Duodenal mucosa (tissue), 2 donors: ENCODE data around the gene CYCS.
"Not testable (repeated sequence)": the region's sequence is repeated elsewhere in the genome, so short reads cannot be mapped to it uniquely, and the experiment has no call there.

Source experiments
- H3K27ac ChIP-seq: one replicate; pipeline ENCODE4 v1.7.0; 2013; ENCODE audit warnings: low read depth, low read length
- H3K27me3 ChIP-seq, 2 donors: one replicate each; pipeline ENCODE4 v1.7.0; 2013; ENCODE audit warnings: low read length in 2 of 2, control low read depth in 1 of 2; ENCODE audit not compliant: insufficient read depth in 2 of 2, control insufficient read depth in 1 of 2
- H3K36me3 ChIP-seq, 2 donors: one replicate each; pipeline ENCODE4 v1.7.0; 2013; ENCODE audit warnings: low read length in 2 of 2, control low read depth in 1 of 2; ENCODE audit not compliant: insufficient read depth in 2 of 2, control insufficient read depth in 1 of 2
- H3K4me1 ChIP-seq, 2 donors: one replicate each; pipeline ENCODE4 v1.7.0; 2013; ENCODE audit warnings: low read length in 2 of 2, control low read depth in 1 of 2; ENCODE audit not compliant: insufficient read depth in 2 of 2, control insufficient read depth in 1 of 2
- H3K4me3 ChIP-seq, 2 donors: one replicate each; pipeline ENCODE4 v1.7.0; 2013; ENCODE audit warnings: low read length in 2 of 2, low read depth in 1 of 2
- H3K9ac ChIP-seq, 2 donors: one replicate each; pipeline ENCODE4 v1.7.0; 2013; ENCODE audit warnings: low read length in 2 of 2, low read depth in 1 of 2
- H3K9me3 ChIP-seq, 2 donors: one replicate each; pipeline ENCODE4 v1.7.0; 2013; ENCODE audit warnings: low read length in 2 of 2, control low read depth in 1 of 2; ENCODE audit not compliant: control insufficient read depth in 1 of 2

CYCS gene

DNA sequence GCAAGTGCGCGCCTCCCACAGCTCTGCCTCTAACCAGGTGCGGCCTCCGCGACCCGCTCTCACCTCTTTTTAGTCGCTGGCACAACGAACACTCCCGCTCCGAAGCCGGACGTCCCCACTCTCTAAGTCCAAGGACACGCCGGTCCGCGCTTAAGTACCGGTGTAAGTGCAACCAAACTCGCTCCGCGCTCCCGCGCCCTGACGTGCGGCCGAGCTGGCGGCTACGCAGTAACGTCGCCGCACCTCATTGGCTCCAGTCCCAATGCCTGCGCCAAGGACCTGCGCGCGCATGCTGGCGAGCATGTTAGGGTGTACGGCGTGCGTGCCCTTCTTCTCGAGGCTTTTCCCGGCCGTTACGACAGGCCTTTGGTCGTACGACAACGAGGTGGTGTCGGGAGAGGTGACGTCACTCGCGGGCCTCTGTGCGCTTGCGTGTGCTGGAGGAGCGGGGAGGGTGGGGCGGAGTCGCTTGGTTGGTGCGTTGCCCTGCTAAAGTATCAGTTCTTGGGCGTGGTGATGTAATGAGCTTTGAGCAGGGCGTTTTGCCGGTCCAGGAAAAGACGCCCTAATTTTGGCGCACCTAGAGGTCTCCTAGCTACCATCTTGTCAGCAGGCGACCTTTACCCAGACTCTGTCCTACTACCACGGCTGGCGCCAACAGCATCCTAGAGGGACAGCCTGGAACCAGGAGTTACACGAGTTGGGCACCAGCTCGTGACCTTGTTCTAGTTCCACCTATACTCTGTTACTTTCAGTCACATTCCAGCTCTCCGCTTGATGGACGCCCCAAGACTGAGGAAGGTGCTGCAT lies at the start of gene CYCS:
Gene CYCS, minus strand, starts transcription at position 124 of the 810 bp plus-strand sequence. CDS start 1,141 bp downstream, outside the sequence.
- H3K27ac ChIP-seq, result peak within 1 kb of the TSS; percentile 90
- H3K9me3 ChIP-seq, result no peaks in the 10 kb centered on the region
- peaks cover 10 to 24% of the 10 kb centered on the region in 2 donors for H3K36me3 ChIP-seq
- peak within 1 kb of the TSS; percentile 96 to 98 for H3K9ac ChIP-seq
- peak within 1 kb of the TSS; percentile 93 to 95 for H3K4me3 ChIP-seq
- H3K27me3 ChIP-seq, result no peaks in the 10 kb centered on the region
- H3K4me1 ChIP-seq, result peaks cover 0 to 14% of the 10 kb centered on the region in 2 donors

GRCh38 chr7:25173184-25173583 lies 48.1 kb upstream of the CYCS start:
- Histone ChIP-seq H3K9me3 (no peaks in the 10 kb centered on the region), H3K9ac (no peak overlapping the region), H3K4me1 (peaks cover 14 to 17% of the 10 kb centered on the region in 2 donors), H3K4me3 (no peak overlapping the region), H3K27me3 (no peaks in the 10 kb centered on the region), H3K27ac (no peak overlapping the region), H3K36me3 (no peaks in the 10 kb centered on the region)

GRCh38 chr7:25171516-25171915 lies 46.5 kb upstream of the CYCS start:
- Histone ChIP-seq H3K27ac (no peak overlapping the region), H3K9me3 (no peaks in the 10 kb centered on the region), H3K36me3 (no peaks in the 10 kb centered on the region), H3K9ac (no peak overlapping the region), H3K27me3 (no peaks in the 10 kb centered on the region), H3K4me3 (no peak overlapping the region), H3K4me1 (peaks cover 16 to 23% of the 10 kb centered on the region in 2 donors)

DNA sequence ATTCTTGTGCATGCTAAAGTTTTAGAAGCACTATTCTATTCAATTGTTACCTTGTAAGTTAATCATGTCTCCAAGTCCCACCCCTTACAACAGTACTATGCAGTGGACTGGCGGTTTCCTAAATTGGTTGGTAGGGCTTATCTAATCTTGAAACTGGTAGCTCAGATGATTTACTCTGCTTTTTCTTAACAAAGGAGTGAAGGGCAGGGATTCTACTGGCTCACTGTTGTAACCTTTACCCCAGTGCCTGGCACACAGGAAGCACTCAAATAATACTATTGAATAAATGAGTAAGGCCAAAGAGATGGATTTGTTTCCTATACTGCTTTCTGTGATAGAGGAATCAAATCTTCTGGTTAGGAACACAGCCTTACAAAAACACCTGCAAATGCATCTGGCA lies 46.0 kb upstream of the CYCS start:
- H3K27me3 ChIP-seq, result no peaks in the 10 kb centered on the region
- H3K27ac ChIP-seq, result no peak overlapping the region
- H3K9me3 ChIP-seq, result no peaks in the 10 kb centered on the region
- H3K36me3 ChIP-seq, result no peaks in the 10 kb centered on the region
- H3K9ac ChIP-seq, result no peak overlapping the region
- peaks cover 16 to 23% of the 10 kb centered on the region in 2 donors for H3K4me1 ChIP-seq
- no peak overlapping the region for H3K4me3 ChIP-seq

DNA sequence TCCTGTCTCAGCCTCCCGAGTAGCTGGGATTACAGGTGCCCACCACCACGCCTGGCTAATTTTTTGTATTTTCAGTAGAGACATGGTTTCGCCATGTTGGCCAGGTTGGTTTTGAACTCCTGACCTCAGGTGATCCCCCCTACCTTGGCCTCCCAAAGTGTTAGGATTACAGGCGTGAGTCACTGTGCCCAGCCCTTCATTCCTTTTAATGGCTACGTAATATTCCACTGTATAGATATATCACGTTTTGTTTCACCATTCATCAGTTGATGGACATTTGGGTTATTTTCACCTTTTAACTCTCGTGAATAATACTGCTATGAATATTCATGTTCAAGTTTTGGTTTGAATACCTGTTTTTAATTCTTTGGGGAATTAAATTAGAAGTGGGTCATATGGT lies 44.6 kb upstream of the CYCS start:
- H3K9ac ChIP-seq, result no peak overlapping the region
- H3K4me3 ChIP-seq, result no peak overlapping the region
- H3K4me1 ChIP-seq, result peaks cover 16 to 23% of the 10 kb centered on the region in 2 donors
- peaks cover 0 to 5% of the 10 kb centered on the region in 2 donors for H3K36me3 ChIP-seq
- H3K9me3 ChIP-seq, result no peaks in the 10 kb centered on the region
- no peak overlapping the region for H3K27ac ChIP-seq
- no peaks in the 10 kb centered on the region for H3K27me3 ChIP-seq

- peaks cover 0 to 12% of the 10 kb centered on the region in 2 donors for H3K36me3 ChIP-seq
- H3K4me1 ChIP-seq, result peaks cover 16 to 23% of the 10 kb centered on the region in 2 donors
- no peaks in the 10 kb centered on the region for H3K27me3 ChIP-seq
- no peak overlapping the region for H3K4me3 ChIP-seq
- H3K9ac ChIP-seq, result no peak overlapping the region
- no peak overlapping the region for H3K27ac ChIP-seq
- H3K9me3 ChIP-seq, result no peaks in the 10 kb centered on the region
Observed at GRCh38 chr7:25168145-25168544, 43.1 kb upstream of the CYCS start.

DNA sequence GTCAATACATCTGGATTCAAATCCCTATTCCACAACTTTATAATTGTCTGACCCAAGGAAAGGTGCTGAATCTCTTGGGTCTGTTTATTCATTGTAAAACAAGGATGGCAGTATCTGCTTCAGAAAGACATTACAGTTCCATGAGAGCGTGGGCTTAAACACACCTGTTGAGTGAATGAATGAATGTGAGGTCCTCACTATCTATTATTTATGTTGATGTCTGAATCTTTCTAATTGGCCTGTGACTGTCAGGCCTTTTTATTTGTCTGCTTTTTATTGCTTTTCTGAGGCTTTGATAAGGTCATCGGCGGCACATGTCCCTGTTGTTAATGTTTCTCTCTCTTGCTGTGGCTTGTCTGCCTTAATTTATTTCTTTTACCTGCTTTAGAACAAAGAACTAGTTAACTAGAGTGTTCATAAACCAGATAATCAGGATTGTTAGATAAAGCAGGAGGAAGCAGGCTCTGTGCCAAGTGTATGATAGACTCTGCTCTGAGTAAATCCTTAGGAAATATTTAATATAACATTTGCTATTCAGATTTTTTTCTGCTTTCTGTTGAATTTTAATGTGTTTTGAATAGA lies 42.3 kb upstream of the CYCS start:
- Histone ChIP-seq H3K4me1 (peaks cover 16 to 22% of the 10 kb centered on the region in 2 donors), H3K27ac (no peak overlapping the region), H3K36me3 (peaks cover 0 to 12% of the 10 kb centered on the region in 2 donors), H3K9ac (no peak overlapping the region), H3K27me3 (no peaks in the 10 kb centered on the region), H3K4me3 (no peak overlapping the region), H3K9me3 (no peaks in the 10 kb centered on the region)

GRCh38 chr7:25159983-25160596 lies 35.0 kb upstream of the CYCS start:
- H3K4me1 ChIP-seq, H3K4me3 ChIP-seq, H3K9me3 ChIP-seq, H3K9ac ChIP-seq, H3K27me3 ChIP-seq, H3K27ac ChIP-seq: not testable (repeated sequence)
- peaks cover 0 to 18% of the 10 kb centered on the region in 2 donors for H3K36me3 ChIP-seq

DNA sequence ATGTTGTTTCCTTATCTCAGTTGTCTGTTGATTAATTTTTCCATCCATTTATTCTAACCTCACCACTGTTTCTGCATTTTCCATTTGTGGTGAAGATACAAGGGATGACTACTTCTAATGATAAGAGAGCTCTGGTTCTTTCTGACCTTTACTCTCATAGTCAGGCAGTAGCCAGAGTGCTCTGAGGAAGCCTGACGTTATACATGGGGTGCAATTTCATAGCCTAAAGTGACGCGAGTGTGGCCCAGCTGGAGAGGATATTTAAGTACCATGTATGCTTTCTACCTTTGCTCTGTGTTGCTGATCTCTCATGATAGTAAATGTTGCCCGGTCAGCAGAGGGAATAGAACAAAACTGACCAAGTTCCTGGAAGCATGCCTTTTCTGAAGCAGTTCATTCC lies 33.9 kb upstream of the CYCS start:
- no peak overlapping the region for H3K27ac ChIP-seq
- peaks cover 0 to 26% of the 10 kb centered on the region in 2 donors for H3K36me3 ChIP-seq
- H3K4me3 ChIP-seq, result no peak overlapping the region
- no peaks in the 10 kb centered on the region for H3K27me3 ChIP-seq
- H3K4me1 ChIP-seq, result no peaks in the 10 kb centered on the region
- no peak overlapping the region for H3K9ac ChIP-seq
- no peaks in the 10 kb centered on the region for H3K9me3 ChIP-seq

- Histone ChIP-seq H3K27me3 (no peaks in the 10 kb centered on the region), H3K9me3 (no peaks in the 10 kb centered on the region), H3K9ac (no peak overlapping the region), H3K36me3 (peaks cover 0 to 20% of the 10 kb centered on the region in 2 donors), H3K4me3 (no peak overlapping the region), H3K27ac (no peak overlapping the region), H3K4me1 (no peaks in the 10 kb centered on the region)
Observed at GRCh38 chr7:25151773-25152172, 26.7 kb upstream of the CYCS start.
